Measurements from ENCODE around the gene SUPT5H. TPM values are rescaled to one million over a fixed set of nuclear protein-coding genes. Genes with fewer than 3 reads are reported as not detected.
A peak's percentile ranks its signal among the peaks of the same experiment; 100 is the strongest.

SUPT5H gene
- total RNA-seq, 4 donors from 2014 or later, result 39.5 to 80.3 (median 67.7) TPM

DNA sequence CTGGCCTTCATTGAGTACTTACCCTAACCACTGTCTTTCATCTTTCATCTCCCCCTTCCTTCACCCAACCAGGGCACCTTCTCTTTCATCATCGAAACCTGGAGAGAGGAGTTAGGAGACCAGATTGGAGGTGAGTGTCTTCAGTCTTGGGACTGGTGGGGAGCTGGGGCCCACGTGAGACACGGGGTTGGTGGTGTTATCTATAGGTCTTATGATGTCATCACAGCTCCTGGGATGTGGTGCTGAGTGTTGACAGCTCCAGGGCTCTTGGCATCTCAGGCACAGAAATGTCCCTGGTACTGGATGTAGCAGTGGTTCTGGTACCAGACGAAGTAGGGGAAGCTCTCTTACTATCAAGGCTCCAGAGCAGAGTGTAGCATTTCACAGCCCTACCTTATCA, 55.2 kb downstream of the SUPT5H start:
- Histone ChIP-seq H3K4me1 (peaks cover 15 to 29% (median 17%) of the 10 kb centered on the region in 3 donors), H3K4me3 (no peak overlapping the region), H3K36me3 (no peaks in the 10 kb centered on the region), H3K27ac (no peak overlapping the region), H3K27me3 (peaks cover 5 to 100% (median 27%) of the 10 kb centered on the region in 4 donors), H3K9me3 (peaks cover 0 to 6% (median 0%) of the 10 kb centered on the region in 3 donors)
- no peak for TF ChIP-seq POLR2A (IDR thresholded peaks at IDR 0.05)
- TF ChIP-seq, protein P1, sequence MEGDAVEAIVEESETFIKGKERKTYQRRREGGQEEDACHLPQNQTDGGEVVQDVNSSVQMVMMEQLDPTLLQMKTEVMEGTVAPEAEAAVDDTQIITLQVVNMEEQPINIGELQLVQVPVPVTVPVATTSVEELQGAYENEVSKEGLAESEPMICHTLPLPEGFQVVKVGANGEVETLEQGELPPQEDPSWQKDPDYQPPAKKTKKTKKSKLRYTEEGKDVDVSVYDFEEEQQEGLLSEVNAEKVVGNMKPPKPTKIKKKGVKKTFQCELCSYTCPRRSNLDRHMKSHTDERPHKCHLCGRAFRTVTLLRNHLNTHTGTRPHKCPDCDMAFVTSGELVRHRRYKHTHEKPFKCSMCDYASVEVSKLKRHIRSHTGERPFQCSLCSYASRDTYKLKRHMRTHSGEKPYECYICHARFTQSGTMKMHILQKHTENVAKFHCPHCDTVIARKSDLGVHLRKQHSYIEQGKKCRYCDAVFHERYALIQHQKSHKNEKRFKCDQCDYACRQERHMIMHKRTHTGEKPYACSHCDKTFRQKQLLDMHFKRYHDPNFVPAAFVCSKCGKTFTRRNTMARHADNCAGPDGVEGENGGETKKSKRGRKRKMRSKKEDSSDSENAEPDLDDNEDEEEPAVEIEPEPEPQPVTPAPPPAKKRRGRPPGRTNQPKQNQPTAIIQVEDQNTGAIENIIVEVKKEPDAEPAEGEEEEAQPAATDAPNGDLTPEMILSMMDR (IDR thresholded peaks at IDR 0.05), result no peak
- 29 to 45% methylated on average over 3 to 4 of the region's 4 CpGs for WGBS, 2 donors
- no peak for DNase-seq
- intact Hi-C loops (cut with DNase I), result no loop called here

DNA sequence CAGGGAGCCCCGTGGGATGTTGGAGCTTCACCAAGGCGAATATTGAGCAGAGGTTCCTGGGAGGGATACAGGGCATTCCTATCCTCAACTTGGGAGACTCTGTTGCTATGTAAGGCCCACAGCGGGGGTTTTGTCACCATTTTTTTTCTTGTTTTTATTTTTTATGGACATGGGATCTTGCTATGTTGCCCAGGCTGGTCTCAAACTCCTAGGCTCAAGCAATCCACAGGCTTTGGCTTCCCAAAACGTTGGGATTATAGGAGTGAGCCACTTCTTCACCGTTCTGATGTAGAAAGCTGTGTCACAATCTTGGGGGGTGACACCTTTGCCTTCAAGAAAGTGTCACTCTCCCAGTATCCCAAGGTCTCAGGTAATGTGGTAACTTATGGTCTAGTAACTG, 56.0 kb downstream of the SUPT5H start:
- WGBS, 2 donors, result 58 to 67% methylated on average over 4 to 5 of the region's 5 CpGs
- Histone ChIP-seq H3K27me3 (peaks cover 5 to 100% (median 27%) of the 10 kb centered on the region in 4 donors), H3K4me3 (no peak overlapping the region), H3K4me1 (peaks cover 15 to 29% (median 17%) of the 10 kb centered on the region in 3 donors), H3K27ac (no peak overlapping the region), H3K9me3 (peaks cover 0 to 6% (median 0%) of the 10 kb centered on the region in 3 donors), H3K36me3 (no peaks in the 10 kb centered on the region)
- intact Hi-C loops (cut with DNase I), result no loop called here
- DNase-seq, result no peak
- TF ChIP-seq, protein P1 (IDR thresholded peaks at IDR 0.05), result no peak
- no peak for TF ChIP-seq POLR2A (IDR thresholded peaks at IDR 0.05)

DNA sequence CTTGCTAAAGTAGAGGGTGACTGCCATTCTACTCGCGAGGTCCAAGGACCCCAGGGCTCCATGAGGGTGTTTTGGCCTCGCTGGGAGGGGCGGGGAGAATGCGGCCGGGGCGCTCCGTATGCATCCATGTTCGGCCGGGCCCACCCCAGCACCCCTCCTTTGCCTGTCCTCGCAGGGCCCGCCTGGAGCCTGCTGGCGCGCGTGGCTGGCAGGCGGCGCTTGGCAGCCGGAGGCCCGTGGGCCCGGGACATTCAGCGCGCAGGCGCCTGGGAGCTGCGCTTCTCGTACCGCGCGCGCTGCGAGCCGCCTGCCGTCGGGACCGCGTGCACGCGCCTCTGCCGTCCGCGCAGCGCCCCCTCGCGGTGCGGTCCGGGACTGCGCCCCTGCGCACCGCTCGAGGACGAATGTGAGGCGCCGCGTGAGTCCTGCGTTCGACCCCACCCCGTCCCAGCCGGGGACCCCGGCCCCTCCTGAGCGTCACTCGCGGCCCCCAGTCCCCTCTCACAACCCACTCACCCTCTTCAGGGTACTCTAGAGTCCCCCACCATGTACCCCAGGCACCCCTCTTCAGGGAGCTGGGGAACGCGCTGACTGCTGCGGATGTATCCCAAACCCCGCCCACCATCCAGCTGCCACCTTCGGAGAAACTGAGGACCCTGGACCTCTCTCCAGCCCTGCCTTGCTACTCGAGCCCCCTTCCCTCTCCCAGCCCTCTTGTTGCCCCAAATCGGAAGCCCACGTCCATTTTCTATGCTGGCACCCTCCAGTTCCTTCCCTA, 57.4 kb downstream of the SUPT5H start:
- 20 to 61% methylated on average over 6 to 13 of the region's 69 CpGs for WGBS, 2 donors
- Histone ChIP-seq H3K4me3 (peak overlapping the region in 1 of 4 donors; percentile 39), H3K27me3 (peaks cover 9 to 100% (median 24%) of the 10 kb centered on the region in 4 donors), H3K27ac (no peak overlapping the region), H3K36me3 (no peaks in the 10 kb centered on the region), H3K9me3 (peaks cover 0 to 6% (median 0%) of the 10 kb centered on the region in 3 donors), H3K4me1 (peaks cover 19 to 39% (median 20%) of the 10 kb centered on the region in 3 donors)
- no peak for TF ChIP-seq POLR2A (IDR thresholded peaks at IDR 0.05)
- TF ChIP-seq, protein P1 (IDR thresholded peaks at IDR 0.05), result peak; percentile 57 to 91 (median 86)
- DNase-seq, result no peak
- intact Hi-C loops (cut with DNase I), result no loop called here

DNA sequence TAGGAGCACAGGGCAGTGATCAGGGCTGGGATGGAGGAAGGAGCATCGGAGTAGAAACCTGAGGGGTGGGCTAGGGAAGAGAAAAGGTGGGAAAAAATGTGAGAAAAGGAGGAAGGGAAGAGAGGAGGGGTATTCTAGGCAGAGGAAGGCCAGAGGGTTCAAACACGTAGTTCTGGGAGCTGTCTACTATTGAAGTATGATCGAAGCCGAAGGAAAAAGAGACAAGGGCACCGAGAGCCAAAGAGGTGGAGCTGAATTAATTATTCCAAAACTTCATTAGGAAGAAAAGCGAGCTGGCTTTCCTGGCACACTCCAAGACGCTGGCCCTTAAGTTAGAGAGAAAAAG, 61.2 kb downstream of the SUPT5H start:
- intact Hi-C loops (cut with DNase I), result no loop called here
- H3K27me3 ChIP-seq, result peaks cover 8 to 98% (median 18%) of the 10 kb centered on the region in 4 donors

More for the DNA sequence above, 61.2 kb downstream of the SUPT5H start:
- TF ChIP-seq, protein P1 (IDR thresholded peaks at IDR 0.05), result no peak
- no peak for TF ChIP-seq POLR2A (IDR thresholded peaks at IDR 0.05)
- 55 to 60% methylated on average over 7 of the region's 7 CpGs for WGBS, 2 donors
- DNase-seq, result no peak
- Histone ChIP-seq H3K27ac (no peak overlapping the region), H3K4me1 (peaks cover 6 to 23% (median 7%) of the 10 kb centered on the region in 3 donors), H3K36me3 (no peaks in the 10 kb centered on the region), H3K4me3 (peak overlapping the region in 3 of 4 donors; percentile 28 to 62 (median 47)), H3K9me3 (peaks cover 0 to 6% (median 0%) of the 10 kb centered on the region in 3 donors)

All from esophagus squamous epithelium (tissue), 5 donors.